ENCODE results near the gene PPFIA2.
"Not testable (repeated sequence)": the region's sequence is repeated elsewhere in the genome, so short reads cannot be mapped to it uniquely, and the experiment has no call there.

Gene PPFIA2

DNA sequence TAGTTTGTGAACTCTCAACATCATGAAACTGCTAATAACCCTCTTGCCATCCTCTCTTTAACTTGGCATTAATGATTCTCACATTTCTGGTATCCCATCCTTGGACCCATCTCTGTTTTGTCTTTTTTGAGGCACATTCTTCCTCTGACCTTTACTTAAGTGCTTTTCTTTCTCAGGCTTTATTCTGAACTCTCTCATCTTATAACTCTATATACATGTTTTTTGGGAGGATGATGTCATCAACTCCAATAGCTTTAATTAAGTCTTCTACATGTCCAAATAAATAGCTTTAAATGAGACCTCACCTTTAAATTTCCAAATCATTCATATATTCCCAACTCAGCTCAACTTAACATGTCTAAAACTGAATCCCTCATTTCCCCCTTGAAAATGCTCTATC, 88.4 kb downstream of the PPFIA2 start:
- in situ Hi-C loops (cut with HindIII; ENCODE audit: low sequenced_read_pairs), result no loop called here

DNA sequence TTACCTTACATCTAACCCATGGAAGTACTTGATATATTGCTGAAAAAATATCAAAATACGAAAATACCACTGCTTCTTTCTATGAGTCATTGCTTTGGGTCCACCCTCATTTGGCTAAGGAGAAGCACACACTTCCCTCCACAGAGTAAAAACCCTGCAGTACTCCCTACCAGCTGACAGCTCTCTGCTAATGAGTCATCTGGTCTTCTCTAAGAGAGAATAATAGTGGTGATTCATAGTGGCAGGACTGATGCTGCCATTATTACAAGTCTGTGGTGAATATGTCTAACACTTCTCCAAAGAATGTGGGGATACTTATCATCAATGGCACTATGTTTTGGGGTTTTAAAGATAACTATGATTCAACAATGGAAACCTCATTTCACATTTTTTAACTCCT, 90.7 kb downstream of the PPFIA2 start:
- in situ Hi-C loops (cut with HindIII; ENCODE audit: low sequenced_read_pairs), result no loop called here

DNA sequence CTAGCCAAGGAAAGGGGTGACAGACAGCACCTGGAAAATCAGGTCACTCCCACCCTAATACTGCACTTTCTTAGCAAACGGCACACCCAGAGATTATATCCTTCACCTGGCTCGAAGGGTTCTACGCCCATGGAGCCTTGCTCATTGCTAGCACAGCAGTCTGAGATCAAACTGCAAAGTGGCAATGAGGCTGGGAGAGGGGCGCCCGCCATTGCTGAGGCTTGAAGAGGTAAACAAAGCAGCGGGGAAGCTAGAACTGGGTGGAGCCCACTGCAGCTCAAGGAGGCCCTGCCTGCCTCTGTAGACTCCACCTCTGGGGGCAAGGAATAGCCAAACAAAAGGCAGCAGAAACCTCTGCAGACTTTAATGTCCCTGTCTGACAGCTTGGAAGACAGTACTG, 99.8 kb downstream of the PPFIA2 start:
- in situ Hi-C loops (cut with HindIII; ENCODE audit: low sequenced_read_pairs), result not testable (repeated sequence)

DNA sequence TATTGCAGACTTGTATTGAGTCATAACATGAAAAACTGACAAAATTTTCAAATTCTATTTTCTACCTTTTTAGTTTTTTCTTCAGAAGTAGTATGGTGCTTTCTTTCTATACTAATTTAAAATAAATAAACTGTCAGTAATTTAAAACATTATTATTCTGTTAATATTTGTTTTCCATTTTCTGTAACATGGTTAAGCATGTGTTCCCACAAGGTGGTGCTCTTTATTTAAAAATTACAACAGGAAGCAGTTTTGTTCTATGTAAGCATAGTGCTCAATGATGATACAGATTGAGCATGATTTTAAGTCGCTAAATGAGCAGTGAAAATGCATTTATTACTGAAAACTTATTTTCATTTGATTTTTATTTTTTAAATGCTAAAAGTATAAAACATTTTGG, 114.6 kb downstream of the PPFIA2 start:
- in situ Hi-C loops (cut with HindIII; ENCODE audit: low sequenced_read_pairs), result no loop called here

DNA sequence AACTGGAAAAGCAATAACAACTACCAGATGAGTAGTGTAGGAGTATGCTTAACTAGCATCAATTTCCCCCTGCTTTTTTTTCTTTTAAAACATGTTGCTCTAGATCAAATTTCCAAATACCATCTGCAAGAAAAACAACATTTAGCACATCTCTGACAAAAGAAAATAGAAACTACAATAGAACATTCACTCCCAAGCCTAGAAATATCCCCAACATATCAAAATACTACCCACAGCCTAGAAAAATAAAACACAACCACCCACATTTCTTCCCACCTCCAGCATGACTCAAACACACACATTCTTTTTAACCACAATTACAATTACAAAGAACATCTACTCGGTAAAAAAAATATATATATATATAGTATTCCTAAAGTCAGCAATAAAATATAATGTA, 120.0 kb downstream of the PPFIA2 start:
- in situ Hi-C loops (cut with HindIII; ENCODE audit: low sequenced_read_pairs), result no loop called here

DNA sequence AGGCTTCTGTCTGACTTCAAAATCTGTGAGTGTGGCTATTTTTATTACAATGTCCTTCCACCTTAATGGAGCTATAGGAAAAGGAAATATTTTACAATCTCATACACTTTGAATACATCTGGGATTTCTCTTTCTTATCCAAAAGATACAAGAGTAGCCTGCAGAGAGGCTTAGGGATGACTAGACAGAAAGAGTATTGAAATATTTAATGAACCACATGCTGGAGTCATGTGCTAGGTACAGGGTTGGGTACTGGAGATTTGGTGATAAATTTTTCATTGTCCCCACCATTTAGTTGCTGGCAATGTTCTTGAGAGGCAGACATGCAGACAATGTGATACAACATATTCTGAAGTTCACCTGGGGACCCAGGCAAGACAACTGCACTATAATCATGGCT, 126.0 kb downstream of the PPFIA2 start:
- in situ Hi-C loops (cut with HindIII; ENCODE audit: low sequenced_read_pairs), result no loop called here

DNA sequence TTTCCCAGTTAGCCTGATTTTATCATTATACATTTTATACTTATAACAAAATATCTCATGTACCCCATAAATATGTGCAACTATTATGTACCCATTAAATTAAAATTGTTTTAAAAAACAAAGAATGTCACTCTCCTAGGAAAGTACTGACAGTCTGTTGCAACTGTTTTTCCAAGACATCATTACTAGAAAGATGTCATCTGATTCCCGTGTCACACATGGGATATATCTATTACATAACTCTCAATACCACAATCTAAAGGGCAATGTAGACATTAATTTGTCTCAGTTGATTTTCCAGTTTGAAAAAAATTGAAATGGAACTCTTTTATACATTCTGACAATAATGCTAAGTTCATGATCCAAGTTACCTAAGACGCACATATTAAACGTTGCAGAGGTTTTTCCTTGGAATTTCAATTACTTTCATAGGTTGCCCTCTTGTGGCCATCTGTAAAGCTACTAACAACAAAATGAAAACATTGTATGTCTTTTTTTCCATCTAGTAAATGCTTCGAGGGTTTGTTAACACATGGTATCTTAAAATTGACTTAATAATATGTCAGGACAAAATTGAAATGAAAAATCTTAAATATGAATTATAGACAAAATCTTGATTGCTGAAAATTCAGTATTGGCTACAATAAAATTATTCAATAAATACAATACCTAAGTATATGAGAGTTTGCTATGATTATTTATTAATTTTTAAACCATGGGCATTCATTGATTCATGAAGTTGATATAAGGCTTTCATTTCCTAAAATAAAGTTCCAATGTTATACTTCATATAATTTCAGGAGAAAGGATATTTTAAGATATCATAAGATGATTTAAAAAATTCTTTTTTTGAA, 131.6 kb downstream of the PPFIA2 start:
- in situ Hi-C loops (cut with HindIII; ENCODE audit: low sequenced_read_pairs), result no loop called here

DNA sequence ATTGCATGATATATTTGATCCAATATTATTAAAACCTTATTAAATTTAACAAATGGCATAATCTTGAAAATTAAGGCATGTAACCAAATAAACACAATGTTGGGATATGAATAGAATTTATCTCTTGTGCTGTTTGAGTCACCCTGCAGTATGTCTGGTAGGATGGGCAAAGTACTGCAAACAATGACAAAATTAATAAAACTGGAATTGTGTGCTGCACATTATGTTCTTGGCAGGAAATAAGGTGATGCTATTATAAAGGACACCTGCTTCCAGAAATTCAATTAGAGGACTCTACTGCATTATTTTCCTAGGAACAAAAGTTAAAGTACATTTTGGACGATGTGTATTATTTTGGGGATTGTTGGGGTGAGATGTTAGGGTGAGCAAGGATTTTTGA, 132.7 kb downstream of the PPFIA2 start:
- in situ Hi-C loops (cut with HindIII; ENCODE audit: low sequenced_read_pairs), result no loop called here

DNA sequence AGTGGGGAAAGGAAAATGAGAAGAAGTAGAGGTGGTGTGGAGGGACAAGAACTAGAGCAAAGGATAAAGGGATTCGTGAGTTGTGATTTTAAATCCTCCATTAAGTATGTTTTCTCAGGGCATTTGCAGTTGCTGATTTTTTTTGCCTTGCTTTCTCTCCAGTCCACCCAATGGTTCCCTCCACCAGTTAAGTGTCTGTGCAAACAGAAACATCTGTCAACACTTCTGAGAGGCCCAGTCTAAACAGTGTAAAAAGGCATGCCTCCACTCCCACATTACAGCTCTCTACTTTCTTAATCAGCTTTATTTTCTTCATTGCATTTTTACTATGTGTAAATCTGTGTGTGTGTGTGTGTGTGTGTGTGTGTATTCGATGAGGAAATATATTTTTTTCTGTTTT, 141.2 kb downstream of the PPFIA2 start:
- in situ Hi-C loops (cut with HindIII; ENCODE audit: low sequenced_read_pairs), result no loop called here

DNA sequence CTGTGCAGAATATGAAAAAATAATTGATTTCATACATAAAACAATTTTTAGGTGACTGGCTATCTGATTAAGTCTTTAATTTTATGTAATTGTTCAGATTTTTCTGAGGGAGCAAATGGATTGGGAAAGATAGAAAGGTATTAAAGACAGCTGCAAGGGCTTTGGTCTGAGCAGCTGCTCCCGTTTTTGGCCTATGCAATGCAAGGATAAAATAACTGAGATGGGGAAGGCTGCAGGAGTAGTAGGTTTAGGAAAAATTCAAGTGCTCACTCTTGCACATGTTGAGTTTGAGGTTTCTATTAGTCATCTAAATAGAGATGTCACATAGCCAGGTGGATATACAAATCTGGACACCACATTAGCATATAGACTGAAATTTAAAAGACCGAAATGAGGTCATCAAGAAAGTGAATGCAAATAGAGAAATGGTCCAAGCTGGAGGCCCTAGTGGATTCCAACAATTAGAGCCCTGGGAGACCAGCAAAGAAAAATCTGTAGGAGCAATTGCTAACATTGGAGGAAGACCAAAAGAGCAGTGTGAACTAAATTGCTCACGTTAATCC, 144.0 kb downstream of the PPFIA2 start:
- in situ Hi-C loops (cut with HindIII; ENCODE audit: low sequenced_read_pairs), result no loop called here

DNA sequence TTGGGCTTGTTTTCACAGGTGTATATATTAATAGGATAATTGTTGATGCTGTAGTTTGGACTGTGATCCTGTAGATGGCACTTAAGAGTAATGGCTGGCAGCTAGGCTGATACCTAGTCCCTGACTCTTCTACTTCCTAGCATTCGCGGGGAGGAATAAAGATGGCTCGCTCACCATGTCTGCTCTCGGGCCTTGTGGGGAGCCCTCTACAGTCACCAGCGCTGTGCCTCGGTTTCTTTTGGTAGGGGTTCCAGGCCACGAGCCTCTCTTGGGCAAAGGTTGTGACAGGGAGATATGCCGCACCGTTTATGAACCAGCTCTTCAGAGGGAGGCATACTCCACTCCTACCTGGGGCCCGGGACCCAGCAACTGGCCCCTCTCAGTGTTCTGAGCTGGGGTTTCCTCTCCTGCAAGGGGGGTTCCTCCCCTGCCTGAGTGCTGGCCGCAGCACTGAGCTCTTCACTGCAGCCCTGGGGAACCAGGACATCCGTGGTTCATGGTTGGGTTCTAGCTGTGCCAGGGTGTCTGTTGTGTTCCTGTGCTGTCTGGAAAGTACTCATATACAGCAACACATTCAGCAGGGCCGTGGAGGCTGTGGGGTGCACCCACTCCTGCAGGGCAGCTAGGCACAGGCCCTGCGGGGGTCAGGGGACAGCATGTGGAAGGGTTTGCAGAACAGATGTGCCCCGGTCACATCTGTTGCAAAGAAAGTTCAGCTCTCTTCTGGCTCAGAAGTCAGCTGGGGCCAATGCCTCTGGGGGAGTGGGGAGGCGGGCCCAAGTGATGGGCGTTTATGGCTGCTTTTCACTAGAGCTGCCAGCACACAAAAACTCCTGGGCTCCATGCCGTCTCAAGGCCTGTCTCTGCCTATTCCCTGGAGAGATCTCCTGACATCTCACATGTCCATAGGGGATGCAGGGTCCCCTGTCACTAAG, 147.9 kb downstream of the PPFIA2 start:
- in situ Hi-C loops (cut with HindIII; ENCODE audit: low sequenced_read_pairs), result no loop called here

DNA sequence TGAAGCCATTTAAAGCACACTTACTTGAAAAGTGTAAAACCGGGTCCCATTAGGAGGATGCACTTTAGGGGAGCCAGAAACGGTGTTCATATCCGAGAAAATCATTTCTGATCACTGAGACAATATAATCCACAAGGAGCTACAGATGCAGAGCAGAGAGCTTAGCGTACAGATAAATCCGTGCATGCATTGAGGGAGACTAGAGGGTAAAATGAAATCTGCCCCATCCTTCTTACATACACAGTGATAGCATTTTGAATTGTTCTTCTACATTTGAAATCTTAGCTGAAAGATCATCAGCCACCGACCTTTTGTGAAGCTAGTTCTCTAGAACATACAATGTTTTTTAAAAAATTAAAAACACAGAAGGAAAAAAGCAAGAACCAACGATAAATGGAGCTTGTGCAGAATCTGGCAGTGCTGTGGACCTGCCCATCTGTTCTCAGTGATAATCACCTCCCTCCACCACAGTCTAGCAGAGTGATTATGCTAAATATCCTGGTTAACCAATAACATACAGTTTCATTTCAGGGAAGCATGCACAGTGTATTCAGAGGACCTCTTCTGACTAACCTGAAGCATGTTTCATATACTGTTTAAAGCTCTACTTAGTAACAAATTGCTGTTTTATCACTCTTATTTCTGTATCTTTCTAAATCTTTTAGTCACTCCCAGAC, 161.1 kb downstream of the PPFIA2 start:
- in situ Hi-C loops (cut with HindIII; ENCODE audit: low sequenced_read_pairs), result no loop called here

DNA sequence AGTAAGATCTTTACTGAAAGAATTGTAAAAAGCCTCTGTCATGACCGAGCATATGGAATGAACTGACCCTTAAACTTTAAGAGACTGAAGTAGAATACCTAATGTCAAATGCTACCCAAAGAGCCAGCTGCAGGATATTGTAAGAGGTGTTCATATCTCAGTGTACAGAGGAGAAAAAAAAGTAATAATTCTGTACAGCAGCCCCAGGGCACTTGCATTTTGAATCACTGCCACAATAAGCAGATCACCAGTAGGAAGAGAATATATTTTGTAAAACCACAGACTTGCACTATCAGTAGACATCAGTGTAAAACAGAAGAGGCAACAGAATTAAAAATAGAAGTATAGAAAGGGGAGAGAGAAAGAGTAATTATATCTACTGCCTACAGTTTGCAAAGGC, 162.6 kb downstream of the PPFIA2 start:
- in situ Hi-C loops (cut with HindIII; ENCODE audit: low sequenced_read_pairs), result no loop called here

DNA sequence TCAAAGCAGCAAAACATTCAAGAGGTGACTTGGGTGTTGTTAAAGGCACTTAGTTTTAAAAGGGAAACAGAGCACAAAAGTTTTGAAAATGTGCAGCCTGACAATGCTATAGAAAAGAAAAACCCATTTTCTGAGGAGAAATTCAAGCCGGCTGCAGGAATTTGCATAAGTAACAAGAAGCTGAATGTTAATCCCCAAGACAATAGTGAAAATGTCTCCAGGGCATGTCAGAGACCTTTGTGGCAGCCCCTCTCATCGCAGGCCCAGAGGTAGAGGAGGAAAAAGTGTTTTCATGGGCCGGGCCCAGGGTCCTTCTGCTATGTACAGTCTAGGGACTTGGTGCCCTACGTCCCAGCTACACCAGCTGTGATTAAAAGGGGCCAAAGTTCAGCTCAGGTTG, 167.9 kb downstream of the PPFIA2 start:
- in situ Hi-C loops (cut with HindIII; ENCODE audit: low sequenced_read_pairs), result no loop called here

DNA sequence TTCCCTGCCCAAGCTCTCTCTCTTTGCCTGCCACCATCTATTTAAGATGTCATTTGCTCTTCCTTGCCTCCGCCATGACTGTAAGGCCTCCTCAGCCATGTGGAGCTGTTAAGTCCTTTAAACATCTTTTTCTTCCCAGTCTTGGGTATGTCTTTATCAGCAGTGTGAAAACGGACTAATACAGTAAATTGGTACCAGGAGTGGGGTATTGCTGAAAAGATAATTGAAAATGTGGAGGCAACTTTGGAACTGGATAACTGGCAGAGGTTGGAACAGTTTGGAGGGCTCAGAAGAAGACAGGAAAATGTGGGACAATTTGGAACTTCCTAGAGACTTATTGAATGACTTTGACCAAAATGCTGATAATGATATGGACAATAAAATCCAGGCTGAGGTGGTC, 168.4 kb downstream of the PPFIA2 start:
- in situ Hi-C loops (cut with HindIII; ENCODE audit: low sequenced_read_pairs), result not testable (repeated sequence)

DNA sequence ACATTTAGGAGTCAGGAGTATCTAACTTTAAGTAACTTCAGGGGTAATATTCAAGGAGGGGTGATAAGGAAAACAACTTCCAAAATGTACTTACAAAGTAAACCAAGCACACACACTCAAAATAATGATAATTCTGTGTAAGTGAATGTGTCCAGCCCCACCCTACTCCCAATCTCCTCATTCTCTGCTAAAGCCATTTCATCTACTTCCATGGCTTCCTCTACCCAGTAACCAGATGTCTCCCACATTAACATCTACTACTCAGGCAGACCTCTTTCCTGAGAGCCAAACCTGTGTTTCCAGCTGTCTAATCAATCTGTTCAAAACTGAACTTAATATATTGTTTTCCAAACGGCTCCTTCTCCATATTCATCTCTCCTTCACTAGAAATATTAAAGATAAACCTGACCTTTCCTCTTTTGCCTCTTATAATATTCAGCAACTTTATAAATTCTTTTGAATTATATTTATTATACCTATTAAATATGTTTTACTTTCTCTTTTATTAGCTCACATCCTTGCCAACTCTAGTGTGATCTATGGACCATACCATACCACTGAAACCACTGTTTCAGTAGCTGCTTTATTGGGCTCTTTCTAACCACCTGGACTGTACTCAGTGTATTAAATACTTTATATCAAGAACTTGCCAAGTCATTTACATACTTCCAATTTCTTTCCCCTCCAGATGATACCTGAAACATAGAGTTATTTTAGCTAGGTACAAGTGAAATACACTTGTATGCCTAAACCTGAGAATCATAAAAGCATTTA, 170.7 kb downstream of the PPFIA2 start:
- in situ Hi-C loops (cut with HindIII; ENCODE audit: low sequenced_read_pairs), result no loop called here

DNA sequence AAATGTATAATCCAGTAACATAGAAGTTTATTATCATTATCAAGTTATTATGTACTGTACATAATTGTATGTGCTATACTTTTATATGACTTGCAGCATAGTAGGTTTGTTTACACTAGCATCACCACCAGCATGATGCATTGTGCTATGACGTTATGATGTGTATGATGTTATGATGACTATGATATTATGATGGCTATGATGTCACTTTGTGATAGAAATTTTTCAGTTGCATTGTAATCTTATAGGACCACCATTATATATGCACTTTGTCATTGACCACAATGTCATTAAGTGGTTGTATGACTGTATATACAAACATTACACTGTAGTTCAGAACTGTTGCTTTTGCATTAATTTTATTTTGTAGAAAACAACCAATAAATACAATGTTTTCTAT, 173.4 kb downstream of the PPFIA2 start:
- in situ Hi-C loops (cut with HindIII; ENCODE audit: low sequenced_read_pairs), result no loop called here

DNA sequence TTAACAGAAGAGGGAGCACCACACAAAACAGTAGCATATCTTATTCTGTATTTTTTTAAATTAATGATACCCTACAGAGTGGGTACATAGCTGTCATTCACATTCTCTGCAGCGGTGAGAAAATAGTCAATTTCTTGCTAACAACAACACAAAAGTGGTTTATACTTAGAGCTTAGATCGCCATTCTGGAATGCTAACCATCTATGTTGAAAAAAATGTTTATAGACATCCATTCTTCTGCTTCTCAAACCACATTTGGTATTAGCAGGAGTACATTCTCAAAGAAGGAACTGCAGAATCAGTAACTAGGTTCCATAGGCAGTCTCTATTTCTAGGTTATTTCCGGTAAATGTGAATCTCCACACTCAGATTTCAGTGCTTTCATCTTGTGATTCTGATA, 185.9 kb downstream of the PPFIA2 start:
- in situ Hi-C loops (cut with HindIII; ENCODE audit: low sequenced_read_pairs), result no loop called here

DNA sequence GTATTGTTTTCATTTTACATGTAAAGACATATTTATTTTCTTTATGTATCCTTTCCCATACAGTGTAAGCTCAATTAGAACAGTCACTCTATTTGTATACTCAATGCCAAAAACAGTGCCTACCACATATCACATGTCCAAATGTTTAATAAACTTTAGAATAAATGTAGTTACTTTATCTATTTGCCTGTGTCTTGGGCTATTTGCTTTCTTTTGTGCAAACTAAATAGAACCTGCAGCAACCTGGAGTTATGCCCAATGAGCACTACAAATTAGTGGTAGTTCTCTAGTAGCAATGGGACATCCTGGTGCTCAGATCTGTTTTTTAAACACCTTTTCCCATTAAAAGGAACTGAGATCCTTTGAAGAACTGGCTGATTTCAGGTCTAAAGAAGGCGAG, 186.7 kb downstream of the PPFIA2 start:
- in situ Hi-C loops (cut with HindIII; ENCODE audit: low sequenced_read_pairs), result no loop called here

DNA sequence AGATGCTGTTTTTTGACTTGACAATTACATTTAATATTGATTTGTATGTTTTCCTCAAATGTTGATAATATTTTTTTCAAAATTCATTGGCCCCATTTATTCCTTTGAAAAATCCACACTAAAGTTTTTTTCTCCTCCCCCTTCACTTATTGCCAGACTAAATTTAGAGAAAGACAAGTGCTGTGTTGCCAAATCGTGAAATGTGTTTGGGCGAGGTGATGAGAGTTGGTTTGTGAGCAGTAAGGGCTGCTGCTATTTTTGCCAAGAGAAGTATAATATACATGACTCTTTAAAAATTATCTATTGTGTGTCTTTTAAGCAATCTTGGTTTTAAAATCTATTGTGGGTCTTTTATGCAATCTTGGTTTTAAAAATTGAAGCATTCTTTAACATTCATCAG, 188.9 kb downstream of the PPFIA2 start:
- in situ Hi-C loops (cut with HindIII; ENCODE audit: low sequenced_read_pairs), result no loop called here

Data from DLD1 (cell line).